Epithelial cell of prostate (primary cell): Measurements from ENCODE around the gene CFB.
"Not testable (repeated sequence)": the region's sequence is repeated elsewhere in the genome, so short reads cannot be mapped to it uniquely, and the experiment has no call there.

ENCODE experiments used
- DNase-seq: peaks from one replicate; pipeline ENCODE4 v3.0.0-alpha.2; 2011; ENCODE audit warnings: low read depth, low spot score
- H3K27ac ChIP-seq: fragments of 450-650 bp; 2 replicates; pipeline ENCODE4 v1.5.1; 2017; ENCODE audit warnings: mild to moderate bottlenecking

CFB gene

GRCh38 chr6:31911826-31912585, 33.9 kb upstream of the CFB start:
- DNase-seq: no peak
- peak overlapping the region; percentile 45 for H3K27ac ChIP-seq

- no peak overlapping the region for H3K27ac ChIP-seq
- no peak for DNase-seq
These were observed 30.5 kb upstream of the CFB start for GRCh38 chr6:31915351-31915750.

DNA sequence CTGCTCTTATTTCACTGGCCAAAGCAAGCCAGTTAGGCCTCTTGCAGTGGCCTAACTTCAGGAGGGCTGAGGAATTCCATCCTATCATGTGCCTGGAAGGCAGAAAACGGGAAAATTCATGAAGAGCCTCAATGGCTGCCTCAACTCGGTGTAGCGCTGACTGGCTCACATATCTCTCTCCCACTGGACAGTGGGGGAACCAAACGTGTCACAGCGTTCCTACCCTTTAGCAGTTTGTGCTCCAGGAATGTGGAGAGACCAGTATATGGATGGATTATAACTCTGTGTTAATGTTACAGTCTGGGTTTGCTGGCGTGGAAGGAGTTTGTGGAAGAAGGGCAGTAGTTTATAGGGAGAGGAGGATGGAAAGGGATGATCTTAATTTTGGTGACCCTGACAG, 30.1 kb upstream of the CFB start:
- DNase-seq: no peak
- H3K27ac ChIP-seq: no peak overlapping the region

DNA sequence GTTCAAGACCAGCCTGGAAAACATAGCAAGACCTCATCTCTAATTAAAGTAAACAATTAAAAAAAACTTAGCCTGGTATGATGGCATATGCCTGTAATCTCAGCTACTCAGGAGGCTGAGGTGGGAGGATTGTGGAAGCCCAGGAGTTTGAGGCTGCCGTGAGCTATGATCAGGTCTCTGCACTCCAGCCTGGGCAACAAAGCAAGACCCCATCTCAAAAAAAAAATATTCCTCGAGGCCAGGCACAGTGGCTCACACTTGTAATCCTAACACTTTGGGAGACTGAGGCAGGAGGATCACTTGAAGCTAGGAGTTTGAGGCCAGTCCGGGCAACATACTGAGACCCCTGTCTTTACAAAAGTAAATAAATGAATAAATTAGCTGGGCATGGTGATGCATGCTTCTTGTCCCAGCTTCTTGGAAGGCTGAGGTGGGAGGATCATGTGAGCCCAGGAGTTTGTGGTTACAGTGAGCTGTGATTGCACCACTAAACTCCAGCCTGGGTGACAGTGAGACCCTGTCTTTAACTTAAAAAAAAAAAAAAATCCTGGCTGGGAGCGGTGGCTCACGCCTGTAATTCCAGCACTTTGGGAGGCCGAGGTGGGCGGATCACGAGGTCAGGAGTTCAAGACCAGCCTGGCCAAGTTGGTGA, 27.7 kb upstream of the CFB start:
- no peak for DNase-seq
- no peak overlapping the region for H3K27ac ChIP-seq

GRCh38 chr6:31919624-31920303, 26.1 kb upstream of the CFB start:
- peak overlapping the region; percentile 56 for H3K27ac ChIP-seq
- no peak for DNase-seq

DNA sequence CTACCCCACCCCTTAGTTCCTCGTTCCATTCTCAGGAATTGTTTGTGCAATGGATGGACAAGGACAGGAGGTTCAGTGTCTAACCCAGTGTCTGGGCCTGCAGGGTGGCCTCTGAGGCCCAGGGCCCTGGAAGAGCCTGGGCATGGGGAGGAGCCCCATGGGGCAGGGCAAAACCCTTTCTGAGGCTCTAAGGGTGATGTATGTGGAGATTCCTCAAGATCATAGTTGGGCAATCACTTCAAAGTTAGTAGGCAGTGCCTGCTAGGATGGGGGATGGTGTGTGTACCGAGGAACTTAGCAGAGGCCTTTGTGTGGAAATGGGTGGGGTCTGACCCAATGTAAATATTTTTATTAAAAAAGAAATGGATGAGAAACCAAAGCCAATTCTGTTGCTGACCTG, 25.1 kb upstream of the CFB start:
- peak overlapping the region; percentile 56 for H3K27ac ChIP-seq
- DNase-seq: peak; percentile 37

GRCh38 chr6:31922942-31923341, 23.0 kb upstream of the CFB start:
- no peak for DNase-seq
- H3K27ac ChIP-seq: no peak overlapping the region

- no peak for DNase-seq
These were observed 18.5 kb upstream of the CFB start, which contains the start of gene C2 for GRCh38 chr6:31927242-31927862. Gene C2 (plus strand): TSS chr6:31927717. CDS start chr6:31927753, 36 bp downstream.

GRCh38 chr6:31927863-31928671, 17.8 kb upstream of the CFB start:
- no peak for DNase-seq
- no peak overlapping the region for H3K27ac ChIP-seq

More at GRCh38 chr6:31927242-31927862, 18.5 kb upstream of the CFB start, which contains the start of gene C2:
- no peak within 1 kb of the TSS for H3K27ac ChIP-seq

- H3K27ac ChIP-seq: no peak overlapping the region
- DNase-seq: no peak
These were observed 17.3 kb upstream of the CFB start for GRCh38 chr6:31928672-31928939.

- no peak overlapping the region for H3K27ac ChIP-seq
- DNase-seq: no peak
These were observed 14.9 kb upstream of the CFB start for GRCh38 chr6:31930962-31931361.

DNA sequence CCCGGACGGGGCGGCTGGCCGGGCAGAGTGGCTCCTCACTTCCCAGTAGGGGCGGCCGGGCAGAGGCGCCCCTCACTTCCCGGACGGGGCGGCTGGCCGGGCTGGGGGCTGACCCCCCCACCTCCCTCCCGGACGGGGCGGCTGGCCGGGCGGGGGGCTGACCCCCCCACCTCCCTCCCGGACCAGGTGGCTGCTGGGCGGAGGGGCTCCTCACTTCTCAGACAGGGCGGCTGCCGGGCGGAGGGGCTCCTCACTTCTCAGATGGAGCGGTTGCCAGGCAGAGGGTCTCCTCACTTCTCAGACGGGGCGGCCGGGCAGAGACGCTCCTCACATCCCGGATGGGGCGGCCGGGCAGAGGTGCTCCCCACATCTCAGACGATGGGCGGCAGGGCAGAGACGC, 13.8 kb upstream of the CFB start:
- not testable (repeated sequence) for H3K27ac ChIP-seq, DNase-seq

GRCh38 chr6:31933537-31933936, 12.4 kb upstream of the CFB start:
- no peak for DNase-seq
- no peak overlapping the region for H3K27ac ChIP-seq

GRCh38 chr6:31935021-31935420, 10.9 kb upstream of the CFB start:
- DNase-seq: no peak
- no peak overlapping the region for H3K27ac ChIP-seq

DNA sequence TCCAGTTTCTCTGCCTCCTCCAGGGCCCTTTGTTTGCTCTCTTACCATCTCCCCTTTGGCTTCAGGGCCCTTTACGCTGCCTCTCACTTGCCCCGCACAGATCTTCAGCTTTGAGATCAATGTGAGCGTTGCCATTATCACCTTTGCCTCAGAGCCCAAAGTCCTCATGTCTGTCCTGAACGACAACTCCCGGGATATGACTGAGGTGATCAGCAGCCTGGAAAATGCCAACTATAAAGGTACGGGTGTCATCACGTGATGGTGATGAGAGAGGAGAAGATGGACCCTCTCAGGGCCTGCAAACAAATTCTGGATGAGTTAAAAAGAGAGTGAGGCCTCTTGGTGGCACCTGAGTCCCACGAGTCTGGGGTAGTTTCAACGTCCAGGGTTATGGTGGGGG, 10.1 kb upstream of the CFB start:
- no peak for DNase-seq

GRCh38 chr6:31940256-31940664, 5.6 kb upstream of the CFB start:
- no peak for DNase-seq

More for the DNA sequence above, 10.1 kb upstream of the CFB start:
- H3K27ac ChIP-seq: no peak overlapping the region

DNA sequence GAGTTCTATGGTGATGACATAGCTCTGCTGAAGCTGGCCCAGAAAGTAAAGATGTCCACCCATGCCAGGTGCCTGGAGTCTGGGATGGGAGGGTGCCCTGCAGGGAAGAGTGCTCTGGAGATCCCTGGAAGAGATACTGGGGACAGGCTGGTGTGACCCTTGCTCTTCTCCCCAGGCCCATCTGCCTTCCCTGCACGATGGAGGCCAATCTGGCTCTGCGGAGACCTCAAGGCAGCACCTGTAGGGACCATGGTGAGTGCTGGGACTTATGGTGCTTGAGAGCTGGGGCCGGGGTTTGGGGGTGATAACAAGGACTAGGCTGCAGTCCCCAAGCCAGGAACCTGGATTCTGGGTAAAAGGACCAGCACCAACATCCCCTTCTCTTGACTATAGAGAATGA, 2.2 kb upstream of the CFB start:
- no peak overlapping the region for H3K27ac ChIP-seq
- no peak for DNase-seq

More at GRCh38 chr6:31940256-31940664, 5.6 kb upstream of the CFB start:
- H3K27ac ChIP-seq: no peak overlapping the region

DNA sequence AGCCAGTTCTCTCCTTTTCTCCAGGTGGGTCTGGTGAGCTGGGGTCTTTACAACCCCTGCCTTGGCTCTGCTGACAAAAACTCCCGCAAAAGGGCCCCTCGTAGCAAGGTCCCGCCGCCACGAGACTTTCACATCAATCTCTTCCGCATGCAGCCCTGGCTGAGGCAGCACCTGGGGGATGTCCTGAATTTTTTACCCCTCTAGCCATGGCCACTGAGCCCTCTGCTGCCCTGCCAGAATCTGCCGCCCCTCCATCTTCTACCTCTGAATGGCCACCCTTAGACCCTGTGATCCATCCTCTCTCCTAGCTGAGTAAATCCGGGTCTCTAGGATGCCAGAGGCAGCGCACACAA, 765 bp upstream of the CFB start:
- no peak for DNase-seq
- peak overlapping the region; percentile 42 for H3K27ac ChIP-seq

DNA sequence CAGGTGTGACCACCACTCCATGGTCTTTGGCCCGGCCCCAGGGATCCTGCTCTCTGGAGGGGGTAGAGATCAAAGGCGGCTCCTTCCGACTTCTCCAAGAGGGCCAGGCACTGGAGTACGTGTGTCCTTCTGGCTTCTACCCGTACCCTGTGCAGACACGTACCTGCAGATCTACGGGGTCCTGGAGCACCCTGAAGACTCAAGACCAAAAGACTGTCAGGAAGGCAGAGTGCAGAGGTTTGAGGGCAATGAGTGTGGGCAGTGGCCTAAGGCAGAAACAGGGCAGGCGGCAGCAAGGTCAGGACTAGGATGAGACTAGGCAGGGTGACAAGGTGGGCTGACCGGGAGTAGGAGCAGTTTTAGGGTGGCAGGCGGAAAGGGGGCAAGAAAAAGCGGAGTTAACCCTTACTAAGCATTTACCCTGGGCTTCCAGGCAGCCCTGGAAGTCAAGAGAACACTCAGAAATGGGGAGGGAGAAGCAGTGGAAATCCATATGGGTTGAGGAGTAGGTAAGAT, 533 bp downstream of the CFB start:
- DNase-seq: no peak
- H3K27ac ChIP-seq: no peak overlapping the region

- no peak for DNase-seq
- no peak overlapping the region for H3K27ac ChIP-seq
These were observed 1.3 kb downstream of the CFB start for GRCh38 chr6:31947070-31947675.
